A673 (cell line): ENCODE data around the gene PTPN1. TPM values are rescaled to one million over a fixed set of nuclear protein-coding genes. Genes with fewer than 3 reads are reported as not detected.
"Not testable (repeated sequence)": the region's sequence is repeated elsewhere in the genome, so short reads cannot be mapped to it uniquely, and the experiment has no call there.

Experiments used
- BruUV-seq: library from RNA; stranded (reverse); fragments of 400-500 nt; replicated peaks from 2 replicates; lab custom pipeline; 2021; lab: Mats Ljungman, UMichigan
- CTCF ChIA-PET: fragments of 300-600 bp; sonication (Branson Sonifier 250); formaldehyde crosslinking; loops from one replicate; lab custom pipeline; 2022; ENCODE audit warnings: antibody characterized with exemption; lab: Charles Lee
- POLR2A ChIA-PET: fragments of 300-600 bp; sonication (Branson Sonifier 250); formaldehyde crosslinking; loops from one replicate; lab custom pipeline; 2022; ENCODE audit warnings: antibody characterized with exemption; ENCODE audit not compliant: low non-redundant PET; lab: Charles Lee
- DNase-seq: peaks from one replicate; pipeline ENCODE4 v3.0.0-alpha.2; 2015; ENCODE audit warnings: low spot score
- H3K27ac ChIP-seq: fragments of 200-600 bp; sonication (generic); 2 replicates; pipeline ENCODE4 v1.5.1; 2016; ENCODE audit warnings: mixed run types, low read depth, mild to moderate bottlenecking, mixed read lengths, antibody characterized with exemption, low read length; ENCODE audit not compliant: poor library complexity, severe bottlenecking
- H3K27me3 ChIP-seq: fragments of 200-600 bp; sonication (generic); replicated peaks from 2 replicates; pipeline ENCODE4 v1.6.1; 2017; ENCODE audit warnings: mixed run types, low read depth, mild to moderate bottlenecking, mixed read lengths, antibody characterized with exemption, low read length; ENCODE audit not compliant: insufficient read depth, poor library complexity
- H3K36me3 ChIP-seq: fragments of 200-600 bp; sonication (generic); 2 replicates; pipeline ENCODE4 v1.6.1; 2016; ENCODE audit warnings: mixed run types, mild to moderate bottlenecking, mixed read lengths, antibody characterized with exemption, low read length; ENCODE audit not compliant: insufficient read depth, poor library complexity, severe bottlenecking
- H3K4me1 ChIP-seq: fragments of 200-600 bp; sonication (generic); 2 replicates; pipeline ENCODE4 v1.6.1; 2017; ENCODE audit warnings: mixed run types, mild to moderate bottlenecking, mixed read lengths, antibody characterized with exemption, low read length; ENCODE audit not compliant: insufficient read depth, poor library complexity, severe bottlenecking
- H3K4me3 ChIP-seq: fragments of 200-600 bp; sonication (generic); 2 replicates; pipeline ENCODE4 v1.5.1; 2016; ENCODE audit warnings: low read depth, mixed run types, mild to moderate bottlenecking, mixed read lengths, low read length; ENCODE audit not compliant: poor library complexity, severe bottlenecking
- H3K9me3 ChIP-seq: fragments of 200-600 bp; sonication (generic); 2 replicates; pipeline ENCODE4 v1.6.1; 2016; ENCODE audit warnings: mixed run types, low read depth, mild to moderate bottlenecking, mixed read lengths, antibody characterized with exemption, low read length; ENCODE audit not compliant: poor library complexity, severe bottlenecking
- EZH2 ChIP-seq: fragments of 200-600 bp; sonication (generic); IDR thresholded peaks from 2 replicates; pipeline ENCODE4 v1.6.1; 2017; ENCODE audit warnings: borderline replicate concordance, low read depth, mild to moderate bottlenecking, mixed read lengths, antibody characterized with exemption, low read length; ENCODE audit not compliant: poor library complexity, severe bottlenecking
- intact Hi-C: fragments of 100-400 bp; cut with micrococcal nuclease; formaldehyde crosslinking; loops from one replicate; pipeline ENCODE4 v1.10.0; 2022; ENCODE audit not compliant: unreplicated experiment
- total RNA-seq: library from RNA; stranded (reverse); gene quantifications from 2 replicates; pipeline ENCODE4 v1.2.3, GENCODE V29; 2021
- TF ChIP-seq, protein P1 (sequence below): fragments of 300-800, 200-600 bp; sonication (generic); conservative IDR thresholded peaks from 2 replicates; pipeline ENCODE4 v1.5.1; 2017; ENCODE audit warnings: low read depth, mild to moderate bottlenecking, antibody characterized with exemption, low read length, moderate library complexity, mixed read lengths

PTPN1 gene
- total RNA-seq, 1 experiment from 2014 or later, result 47.4 TPM

DNA sequence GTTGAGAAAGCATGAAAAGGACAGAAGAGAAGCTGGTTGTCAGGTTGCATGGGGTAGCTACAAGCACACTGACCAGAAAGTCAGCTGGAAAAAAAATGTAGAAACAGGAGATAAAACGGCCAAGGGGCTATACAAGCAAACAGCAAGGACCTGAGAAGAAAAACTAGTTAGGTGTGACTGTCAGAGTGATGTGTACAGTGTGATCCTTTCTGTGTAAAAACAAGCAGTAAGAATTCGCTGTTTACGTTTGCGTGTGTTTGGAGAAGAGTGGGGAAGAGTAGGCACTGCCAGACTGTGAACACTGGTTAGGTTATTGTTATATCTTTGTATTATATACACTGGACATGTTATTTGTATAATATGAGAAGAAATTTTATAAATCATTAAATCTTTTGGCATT is 28.1 kb downstream of the PTPN1 start:
- Histone ChIP-seq H3K27ac (no peak overlapping the region), H3K27me3 (no peaks in the 10 kb centered on the region), H3K4me3 (no peak overlapping the region), H3K36me3 (no peaks in the 10 kb centered on the region), H3K4me1 (peaks cover 21% of the 10 kb centered on the region), H3K9me3 (no peaks in the 10 kb centered on the region)
- intact Hi-C loops, result no loop called here
- ChIA-PET CTCF (no interaction called here), POLR2A (no interaction called here)
- no peak for DNase-seq
- BruUV-seq, result no TSS peak
- TF ChIP-seq EZH2, result no peak
- TF ChIP-seq, protein P1, sequence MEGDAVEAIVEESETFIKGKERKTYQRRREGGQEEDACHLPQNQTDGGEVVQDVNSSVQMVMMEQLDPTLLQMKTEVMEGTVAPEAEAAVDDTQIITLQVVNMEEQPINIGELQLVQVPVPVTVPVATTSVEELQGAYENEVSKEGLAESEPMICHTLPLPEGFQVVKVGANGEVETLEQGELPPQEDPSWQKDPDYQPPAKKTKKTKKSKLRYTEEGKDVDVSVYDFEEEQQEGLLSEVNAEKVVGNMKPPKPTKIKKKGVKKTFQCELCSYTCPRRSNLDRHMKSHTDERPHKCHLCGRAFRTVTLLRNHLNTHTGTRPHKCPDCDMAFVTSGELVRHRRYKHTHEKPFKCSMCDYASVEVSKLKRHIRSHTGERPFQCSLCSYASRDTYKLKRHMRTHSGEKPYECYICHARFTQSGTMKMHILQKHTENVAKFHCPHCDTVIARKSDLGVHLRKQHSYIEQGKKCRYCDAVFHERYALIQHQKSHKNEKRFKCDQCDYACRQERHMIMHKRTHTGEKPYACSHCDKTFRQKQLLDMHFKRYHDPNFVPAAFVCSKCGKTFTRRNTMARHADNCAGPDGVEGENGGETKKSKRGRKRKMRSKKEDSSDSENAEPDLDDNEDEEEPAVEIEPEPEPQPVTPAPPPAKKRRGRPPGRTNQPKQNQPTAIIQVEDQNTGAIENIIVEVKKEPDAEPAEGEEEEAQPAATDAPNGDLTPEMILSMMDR, result no peak

DNA sequence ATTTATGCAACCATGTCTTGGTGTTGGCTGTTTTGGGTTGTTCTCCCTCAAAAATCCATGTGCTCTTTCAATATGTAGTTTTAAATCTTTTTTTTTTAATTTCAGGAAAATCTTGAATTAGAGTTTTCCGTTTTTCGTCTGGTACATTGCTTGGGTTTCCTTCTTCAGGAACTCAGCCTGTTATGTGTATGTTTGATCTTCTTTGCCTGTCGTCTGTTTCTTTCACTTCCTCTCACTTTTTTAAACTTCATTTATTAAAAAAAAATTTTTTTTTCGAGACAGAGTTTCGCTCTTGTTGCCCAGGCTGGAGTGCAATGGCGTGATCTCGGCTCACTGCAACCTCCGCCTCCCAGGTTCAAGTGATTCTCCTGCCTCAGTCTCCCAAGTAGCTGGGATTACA is 29.6 kb downstream of the PTPN1 start:
- BruUV-seq, H3K9me3 ChIP-seq, H3K36me3 ChIP-seq, H3K4me1 ChIP-seq, H3K27ac ChIP-seq, DNase-seq, H3K4me3 ChIP-seq, H3K27me3 ChIP-seq, POLR2A ChIA-PET, CTCF ChIA-PET, intact Hi-C loops: not testable (repeated sequence)

DNA sequence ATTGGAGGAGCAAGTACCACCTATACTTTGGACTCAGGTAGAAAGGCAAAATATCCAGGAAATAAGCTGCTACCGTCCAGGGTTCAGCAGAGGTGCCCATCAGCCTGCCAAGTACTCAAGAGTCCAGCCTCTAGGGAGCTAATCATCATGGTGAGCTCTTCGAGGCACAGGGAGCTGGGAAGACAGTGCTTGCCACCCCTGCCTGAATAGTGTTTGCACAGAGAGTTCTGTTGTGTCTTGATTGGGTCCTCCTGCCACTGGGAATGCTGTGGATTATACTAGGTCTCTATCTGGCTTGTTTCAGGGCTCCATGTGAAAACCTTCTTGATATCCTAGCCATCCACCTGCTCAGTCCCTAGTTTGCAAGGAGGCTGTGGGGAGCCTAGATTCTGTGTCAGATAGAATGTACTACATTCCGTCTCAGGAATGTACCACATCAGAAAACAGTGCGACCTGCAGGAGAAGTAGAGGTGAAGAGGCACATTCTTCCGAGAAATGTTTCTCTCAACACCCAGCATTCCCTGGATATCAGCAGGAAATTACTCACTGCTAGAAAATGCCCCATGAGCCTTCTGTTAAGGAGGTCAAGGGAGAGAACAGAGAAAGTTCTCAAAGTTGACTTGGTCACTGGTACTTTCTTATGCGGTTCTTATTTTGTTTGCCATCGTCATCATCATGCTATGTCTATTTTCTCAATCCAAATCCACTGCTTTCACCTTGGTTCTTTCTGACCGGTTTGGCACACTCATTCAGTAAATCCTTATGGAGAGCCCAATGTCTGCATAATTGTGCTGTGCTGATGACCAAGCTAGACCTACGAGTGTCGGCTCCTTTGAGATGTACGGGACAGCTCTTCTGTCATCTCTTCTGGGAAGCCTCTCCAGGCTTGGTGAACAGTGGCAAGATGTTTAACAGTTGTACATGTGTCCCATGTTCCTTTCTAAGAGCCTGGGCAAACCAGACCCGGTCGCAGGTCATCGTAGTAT is 30.7 kb downstream of the PTPN1 start:
- no peak for DNase-seq
- BruUV-seq, result no TSS peak
- Histone ChIP-seq H3K36me3 (no peaks in the 10 kb centered on the region), H3K27ac (no peak overlapping the region), H3K27me3 (no peaks in the 10 kb centered on the region), H3K4me3 (no peak overlapping the region), H3K4me1 (peaks cover 4% of the 10 kb centered on the region), H3K9me3 (no peaks in the 10 kb centered on the region)
- ChIA-PET POLR2A (no interaction called here), CTCF (no interaction called here)
- intact Hi-C loops, result no loop called here
- no peak for TF ChIP-seq EZH2
- TF ChIP-seq, protein P1, result no peak
